ENCODE data around the gene EYA2.

DNA sequence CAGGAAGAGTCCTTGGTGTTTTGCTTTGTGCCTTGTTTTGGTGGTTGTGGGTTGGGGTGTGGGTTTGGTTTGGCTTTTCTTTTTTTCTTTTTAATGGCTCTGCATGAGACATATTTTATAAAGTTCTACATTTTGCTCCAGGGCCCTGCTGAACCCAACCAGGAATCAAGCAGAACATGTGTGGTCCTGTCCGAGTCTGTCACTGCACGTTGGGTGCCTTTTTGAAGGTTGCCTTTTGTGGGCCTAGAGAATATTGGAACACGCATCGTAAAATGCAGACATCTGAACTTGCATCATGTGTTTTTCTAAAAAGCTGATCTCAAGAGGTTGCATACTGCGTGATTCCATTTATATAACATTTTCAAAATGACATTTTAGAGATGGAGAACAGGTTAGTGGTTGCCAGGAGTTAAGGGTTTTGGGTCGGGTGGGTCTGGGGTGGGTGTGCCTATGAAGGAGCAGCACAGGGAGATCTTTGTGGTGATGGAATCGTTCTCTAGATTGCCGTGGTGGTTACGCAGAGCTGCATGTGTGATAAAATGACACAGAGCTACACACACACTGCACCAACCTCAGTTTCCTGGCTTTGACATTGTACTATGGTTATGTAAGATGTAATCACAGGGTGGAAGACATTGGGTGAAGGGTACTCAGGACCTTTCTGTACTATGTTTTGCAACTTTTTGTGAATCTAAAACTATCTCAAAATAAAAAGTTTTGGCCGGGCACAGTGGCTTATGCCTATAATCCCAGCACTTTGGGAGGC, 80.2 kb downstream of the EYA2 start:
- TF ChIP-seq CTCF (IDR thresholded peaks at IDR 0.05): no peak
- TF ChIP-seq POLR2AphosphoS5 (IDR thresholded peaks at IDR 0.05): peak in 1 of 3 donors; percentile 38
- TF ChIP-seq POLR2A (IDR thresholded peaks at IDR 0.05): no peak

All from breast epithelium (tissue), 3 donors.